ENCODE data around the gene PLCXD1.
"Not testable (repeated sequence)": the region's sequence is repeated elsewhere in the genome, so short reads cannot be mapped to it uniquely, and the experiment has no call there.

The PLCXD1 gene

DNA sequence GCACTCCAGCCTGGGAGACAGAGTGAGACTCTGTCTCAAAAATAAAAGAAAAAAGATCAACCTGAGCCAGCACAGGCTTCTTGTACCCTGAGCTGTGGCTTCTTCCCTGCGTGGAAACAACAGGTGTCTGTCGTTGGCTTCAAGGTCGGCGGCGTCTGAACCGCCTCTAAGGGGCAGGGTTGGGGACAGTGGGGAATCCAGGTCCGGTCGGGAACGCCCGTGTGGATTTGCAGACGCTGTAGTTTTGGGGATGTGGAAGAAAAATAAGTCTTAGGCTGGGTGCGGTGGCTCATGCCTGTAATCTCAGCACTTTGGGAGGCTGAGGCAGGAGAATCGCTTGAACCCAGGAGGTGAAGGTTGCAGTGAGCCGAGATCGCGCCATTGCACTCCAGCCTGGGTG is 17.2 kb upstream of the PLCXD1 start:
- not testable (repeated sequence) for DNase-seq (ENCODE audit: low read depth)

DNA sequence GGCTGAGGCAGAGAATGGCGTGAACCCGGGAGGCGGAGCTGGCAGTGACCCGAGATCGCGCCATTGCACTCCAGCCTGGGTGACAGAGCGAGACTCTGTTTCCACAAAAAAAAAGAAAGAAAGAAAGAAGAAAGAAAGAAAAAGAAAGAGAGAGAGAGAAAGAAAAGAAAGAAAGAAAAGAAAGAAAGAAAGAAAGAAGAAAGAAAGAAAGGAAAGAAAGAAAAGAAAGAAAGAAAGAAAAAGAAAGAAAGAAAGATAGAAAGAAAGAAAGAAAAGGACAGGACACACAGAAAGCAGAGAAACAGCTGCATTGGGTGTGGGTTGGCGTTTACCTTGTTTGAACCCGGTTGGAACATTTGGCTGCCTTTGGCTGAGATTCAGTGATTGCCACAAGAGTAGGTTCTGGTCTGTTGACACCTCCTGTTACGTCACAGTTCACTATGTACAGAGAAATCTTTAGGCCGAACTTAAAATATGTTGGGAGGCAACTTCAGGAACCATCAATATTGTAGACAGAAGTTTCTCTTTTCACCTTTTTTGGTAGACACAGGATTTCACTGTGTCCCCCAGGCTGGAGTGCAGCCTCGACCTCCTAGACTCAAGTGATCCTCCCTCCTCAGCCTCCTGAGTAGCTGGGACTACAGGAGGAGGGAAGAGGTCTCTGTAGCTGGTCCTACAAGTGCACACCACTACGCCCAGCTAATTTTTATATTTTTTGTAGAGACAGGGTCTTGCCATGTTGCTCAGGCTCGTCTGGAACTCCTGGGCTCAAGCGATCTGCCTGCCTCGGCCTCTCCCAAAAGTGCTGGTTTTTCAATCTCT is 16.3 kb upstream of the PLCXD1 start:
- no peak for DNase-seq (ENCODE audit: low read depth)

DNA sequence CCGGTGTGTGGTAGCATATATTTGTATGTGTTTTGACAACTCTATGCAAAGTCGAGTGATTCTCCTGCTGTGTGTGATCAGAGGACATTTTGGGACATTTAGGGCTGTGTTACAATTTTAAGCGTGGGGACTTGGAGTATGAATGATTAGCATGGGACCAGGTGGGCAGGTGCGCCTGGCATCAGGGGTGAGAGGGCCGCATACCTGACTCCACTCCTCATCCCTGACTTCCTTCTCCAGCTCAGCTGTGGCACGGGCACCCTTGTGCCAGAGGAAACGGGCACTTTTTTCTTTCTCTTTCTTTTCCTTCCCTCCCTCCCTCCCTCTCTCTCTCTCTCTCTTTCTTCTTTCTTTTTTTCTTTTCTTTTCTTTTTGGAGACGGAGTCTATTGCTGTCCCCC is 15.7 kb upstream of the PLCXD1 start:
- DNase-seq (ENCODE audit: low read depth): no peak

DNA sequence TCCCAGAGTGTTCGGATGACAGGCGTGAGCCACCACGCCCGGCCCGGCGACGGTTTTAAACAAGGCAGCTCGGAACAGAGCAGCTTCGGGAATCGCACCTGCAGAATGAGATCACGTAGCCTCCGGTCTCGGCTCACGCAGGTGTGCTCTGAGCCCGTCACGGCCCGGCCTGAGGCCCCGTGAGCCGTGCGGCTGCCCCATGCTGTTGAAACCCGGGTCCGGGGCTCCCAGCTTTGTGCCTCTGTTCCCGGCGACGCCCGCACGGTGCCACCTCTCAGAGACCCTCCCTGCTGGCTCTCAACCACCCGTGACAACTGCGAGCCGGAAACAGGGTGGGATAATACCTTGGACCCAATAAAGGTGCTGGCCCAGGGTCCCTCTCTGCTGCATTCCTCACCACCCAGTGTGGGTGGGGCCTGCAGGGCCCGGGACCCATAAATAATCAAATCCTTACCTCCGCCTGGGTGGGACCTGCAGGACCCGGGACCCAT is 13.4 kb upstream of the PLCXD1 start:
- DNase-seq (ENCODE audit: low read depth): no peak

DNA sequence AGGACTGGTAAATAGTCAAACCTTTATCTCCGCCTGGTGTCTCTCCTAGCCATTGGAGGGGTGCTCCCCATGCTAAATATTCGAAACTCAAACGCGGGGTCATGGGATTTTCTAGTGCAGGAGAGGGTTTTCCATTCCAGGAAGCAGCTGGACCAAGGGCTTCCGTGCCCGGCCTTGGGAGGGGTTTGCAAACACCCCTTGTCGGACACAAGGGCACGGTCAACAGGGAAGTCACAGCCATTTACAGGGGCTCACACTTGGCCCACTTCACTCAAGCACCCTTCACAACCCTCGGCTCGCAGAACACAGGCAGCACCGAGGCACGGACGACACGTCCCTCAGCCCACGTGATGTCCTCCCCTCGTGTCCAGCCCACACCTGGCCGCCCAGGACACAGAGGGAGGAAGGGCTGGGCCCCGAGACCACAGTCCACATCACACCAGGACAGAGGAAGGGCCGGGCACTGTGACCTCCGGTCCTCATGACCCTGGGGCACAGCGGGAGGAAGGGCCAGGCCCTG is 10.3 kb upstream of the PLCXD1 start:
- no peak for DNase-seq (ENCODE audit: low read depth)

DNA sequence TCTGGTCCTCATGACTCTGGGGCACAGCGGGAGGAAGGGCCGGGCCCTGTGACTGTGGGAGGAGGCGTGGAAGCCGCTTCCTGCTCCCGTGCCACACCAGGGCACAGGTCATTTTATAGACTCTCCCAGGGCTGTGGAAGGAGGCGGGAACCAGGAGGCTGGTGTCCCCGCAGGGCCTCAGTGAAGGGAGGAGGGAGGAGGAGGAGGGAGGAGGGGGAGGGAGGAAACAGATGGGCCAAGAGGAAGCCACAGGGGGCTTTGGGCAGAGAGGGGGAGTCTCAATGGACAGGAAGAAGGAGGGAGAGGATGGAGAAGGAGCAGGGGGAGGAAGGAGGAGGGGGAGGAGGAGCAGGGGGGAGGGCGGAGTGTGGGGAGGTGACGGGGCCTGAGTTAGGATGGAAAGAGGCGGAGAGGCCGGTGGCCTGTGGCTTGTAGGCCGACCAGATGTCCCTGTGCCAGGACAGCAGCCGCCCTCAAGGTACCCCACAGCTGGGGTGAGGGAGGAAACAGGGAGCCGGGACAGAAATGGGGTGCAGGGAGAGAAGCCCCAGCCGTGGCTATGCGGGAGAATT is 6.2 kb upstream of the PLCXD1 start:
- no peak for DNase-seq (ENCODE audit: low read depth)

DNA sequence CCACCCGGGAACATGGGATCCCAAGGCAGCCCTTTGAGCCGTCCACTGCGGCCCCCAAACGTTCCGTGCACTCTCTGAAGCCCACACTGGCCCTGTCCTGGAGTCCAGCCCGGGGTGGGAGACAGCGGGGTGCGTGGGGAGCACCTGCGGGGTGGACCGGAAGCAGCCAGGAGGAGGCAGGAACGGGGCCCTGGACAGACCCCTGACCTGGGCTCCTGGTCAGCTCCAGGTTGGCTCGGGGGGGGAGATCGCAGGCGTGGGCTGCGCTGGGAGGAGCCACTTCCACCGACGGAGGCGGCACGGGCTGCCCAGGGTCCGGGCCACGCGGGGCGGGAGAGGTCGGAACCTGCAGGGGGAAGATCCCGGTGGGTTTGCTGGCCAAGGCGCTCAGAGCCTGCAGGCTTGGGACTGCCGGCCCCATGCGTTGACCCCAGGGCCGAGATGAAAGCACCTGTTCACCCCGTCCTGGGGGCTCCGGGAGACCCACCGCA is 5.7 kb upstream of the PLCXD1 start:
- no peak for DNase-seq (ENCODE audit: low read depth)

DNA sequence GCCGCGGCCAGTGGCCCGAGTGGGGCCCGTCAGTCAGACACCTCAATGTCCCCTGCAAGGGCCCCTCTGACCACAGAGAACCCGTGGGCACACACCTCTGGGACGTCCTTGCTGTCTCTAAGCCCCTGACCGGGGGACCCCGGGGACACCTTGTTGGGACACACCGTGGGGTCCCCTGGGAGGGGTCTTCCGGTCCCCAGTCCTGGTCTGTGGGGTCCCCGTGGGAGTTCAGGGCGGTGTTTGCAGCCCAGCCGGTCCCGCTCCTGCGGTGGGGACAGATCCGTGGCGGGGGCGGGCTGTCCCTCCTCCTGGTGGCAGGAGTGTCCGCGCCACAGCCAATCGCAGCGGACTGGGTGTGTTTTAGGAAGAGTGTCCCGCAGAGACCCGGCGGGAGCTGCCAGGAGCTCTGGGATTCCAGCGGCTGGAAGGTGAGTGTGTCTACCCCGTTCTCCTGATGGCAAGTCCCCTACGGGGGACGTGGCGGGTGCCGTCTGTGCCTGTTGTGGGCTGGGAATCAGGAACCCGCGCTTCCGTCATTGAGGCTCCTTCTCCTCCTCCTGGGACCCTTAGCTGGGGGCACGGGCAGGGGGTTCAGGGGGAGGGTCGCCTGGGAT is 5.1 kb upstream of the PLCXD1 start:
- no peak for DNase-seq (ENCODE audit: low read depth)

DNA sequence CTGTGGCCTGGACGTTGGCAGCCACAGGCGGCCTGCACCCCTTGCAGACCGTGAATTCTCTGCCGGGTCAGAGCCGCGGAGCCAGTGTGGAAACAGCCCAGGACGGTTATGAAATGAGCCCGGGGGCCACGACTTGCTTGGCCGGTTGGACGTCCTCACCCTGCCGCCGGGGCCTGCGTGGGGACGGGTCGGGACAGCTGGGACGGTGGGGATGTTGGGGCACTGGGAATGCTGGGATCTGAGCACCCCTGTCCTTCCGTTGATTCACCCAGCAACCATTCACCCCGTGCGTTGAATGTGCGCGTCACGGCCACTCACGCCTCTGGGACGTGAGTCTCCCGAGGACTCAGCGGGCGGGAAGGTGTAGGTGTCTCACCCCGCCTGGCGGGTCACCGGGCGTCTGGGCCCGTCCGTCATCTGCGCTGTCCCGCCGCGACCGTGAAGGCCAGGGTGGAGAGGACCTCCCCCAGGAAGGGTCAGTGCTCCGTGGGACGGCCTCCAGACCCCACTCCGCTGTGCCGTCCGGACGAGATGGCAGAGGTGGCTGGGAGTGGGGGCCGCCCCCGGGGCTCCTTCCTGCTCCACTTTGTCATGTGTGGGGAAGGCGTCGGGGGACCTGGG is 4.5 kb upstream of the PLCXD1 start:
- DNase-seq (ENCODE audit: low read depth): peak; percentile 19

DNA sequence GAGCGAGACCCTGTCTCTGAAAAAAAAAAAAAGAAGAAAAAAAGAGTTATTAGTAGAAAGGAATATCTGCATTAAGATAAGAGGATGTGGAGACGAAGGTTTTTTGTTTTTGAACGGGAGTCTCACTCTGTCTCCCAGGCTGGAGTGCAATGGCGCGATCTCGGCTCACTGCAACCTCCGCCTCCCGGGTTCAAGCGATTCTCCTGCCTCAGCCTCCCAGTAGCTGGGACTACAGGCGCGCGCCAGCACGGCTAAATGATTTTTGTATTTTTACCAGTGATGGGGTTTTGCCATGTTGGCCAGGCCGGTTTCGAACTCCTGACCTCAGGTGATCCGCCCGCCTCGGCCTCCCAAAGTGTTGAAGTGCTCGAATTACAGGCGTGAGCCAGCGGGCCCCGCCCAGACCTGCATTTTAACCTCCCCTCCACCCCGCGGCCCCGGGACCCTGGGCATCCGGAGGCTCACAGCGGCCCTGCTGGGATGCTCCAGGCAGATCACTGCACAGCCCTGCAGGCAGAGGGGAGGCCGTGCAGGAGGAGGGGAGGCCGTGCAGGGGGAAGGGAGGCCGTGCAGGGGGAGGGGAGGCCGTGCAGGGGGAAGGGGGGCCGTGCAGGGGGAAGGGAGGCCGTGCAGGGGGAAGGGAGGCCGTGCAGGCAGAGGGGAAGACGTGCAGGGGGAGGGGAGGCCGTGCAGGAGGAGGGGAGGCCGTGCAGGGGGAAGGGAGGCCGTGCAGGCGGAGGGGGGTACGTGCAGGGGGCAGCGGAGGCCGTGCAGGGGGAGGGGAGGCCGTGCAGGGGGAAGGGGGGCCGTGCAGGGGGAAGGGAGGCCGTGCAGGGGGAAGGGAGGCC is 1.2 kb upstream of the PLCXD1 start:
- DNase-seq (ENCODE audit: low read depth): not testable (repeated sequence)

DNA sequence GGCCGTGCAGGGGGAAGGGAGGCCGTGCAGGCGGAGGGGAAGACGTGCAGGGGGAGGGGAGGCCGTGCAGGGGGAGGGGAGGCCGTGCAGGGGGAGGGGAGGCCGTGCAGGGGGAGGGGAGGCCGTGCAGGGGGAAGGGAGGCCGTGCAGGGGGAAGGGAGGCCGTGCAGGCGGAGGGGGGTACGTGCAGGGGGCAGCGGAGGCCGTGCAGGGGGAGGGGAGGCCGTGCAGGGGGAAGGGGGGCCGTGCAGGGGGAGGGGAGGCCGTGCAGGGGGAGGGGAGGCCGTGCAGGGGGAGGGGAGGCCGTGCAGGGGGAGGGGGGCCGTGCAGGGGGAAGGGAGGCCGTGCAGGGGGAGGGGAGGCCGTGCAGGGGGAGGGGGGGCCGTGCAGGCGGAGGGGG is 459 bp upstream of the PLCXD1 start:
- DNase-seq (ENCODE audit: low read depth): not testable (repeated sequence)

DNA sequence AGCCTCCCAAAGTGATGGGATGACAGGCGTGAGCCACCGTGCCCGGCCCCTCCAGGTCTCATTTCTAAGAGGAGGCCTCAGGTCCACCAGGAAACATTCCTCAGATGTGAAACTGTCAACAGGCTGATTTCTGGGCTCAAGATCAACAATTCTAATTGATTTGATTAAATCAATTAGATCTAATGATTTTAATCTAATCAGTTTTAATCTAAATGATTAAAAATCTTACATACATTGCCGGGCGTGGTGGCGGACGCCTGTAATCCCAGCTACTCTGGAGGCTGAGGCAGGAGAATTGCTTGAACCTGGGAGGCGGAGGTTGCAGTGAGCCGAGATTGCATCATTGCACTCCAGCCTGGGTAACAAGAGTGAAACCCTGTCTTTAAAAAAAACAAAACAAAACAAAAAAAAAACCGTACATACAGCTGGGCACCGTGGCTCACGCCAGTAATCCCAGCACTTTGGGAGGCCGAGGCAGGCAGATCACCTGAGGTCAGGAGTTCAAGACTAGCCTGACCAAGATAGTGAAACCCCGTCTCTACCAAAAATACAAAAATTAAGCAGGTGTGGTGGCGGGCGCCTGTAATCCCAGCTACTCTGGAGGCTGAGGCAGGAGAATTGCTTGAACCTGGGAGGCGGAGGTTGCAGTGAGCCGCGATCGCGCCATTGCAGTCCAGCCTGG is 960 bp downstream of the PLCXD1 start:
- DNase-seq (ENCODE audit: low read depth): not testable (repeated sequence)

DNA sequence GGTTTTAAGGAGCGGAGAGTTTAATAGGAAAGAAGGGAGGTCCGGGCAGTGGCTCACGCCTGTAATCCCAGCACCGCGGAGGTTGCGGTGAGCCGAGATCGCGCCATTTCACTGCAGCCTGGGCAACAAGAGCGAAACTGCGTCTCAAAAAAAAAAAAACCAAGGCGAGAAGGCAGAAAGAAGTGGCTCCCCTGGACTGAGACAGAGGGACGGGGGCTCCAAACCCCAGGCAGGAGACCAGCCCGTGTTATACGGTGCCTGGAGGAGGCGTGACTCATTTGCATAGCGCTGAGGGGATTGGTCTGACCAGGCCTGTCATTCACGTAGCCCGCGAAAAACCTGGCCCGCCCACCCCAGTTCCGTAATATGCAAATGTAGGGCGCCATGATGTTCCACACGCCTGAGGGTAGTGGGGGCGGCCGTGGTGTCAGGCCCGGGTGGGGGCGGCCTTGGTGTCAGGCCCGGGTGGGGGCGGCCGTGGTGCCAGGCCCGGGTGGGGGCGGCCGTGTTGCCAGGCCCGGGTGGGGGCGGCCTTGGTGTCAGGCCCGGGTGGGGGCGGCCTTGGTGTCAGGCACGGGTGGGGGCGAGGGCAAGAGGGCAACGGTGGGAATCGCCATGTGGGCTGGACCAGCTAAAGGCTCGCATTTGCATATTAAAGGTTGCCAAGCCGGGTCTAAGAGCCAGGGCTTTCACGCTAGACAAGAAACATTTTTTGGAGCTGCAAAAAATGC is 2.1 kb downstream of the PLCXD1 start:
- DNase-seq (ENCODE audit: low read depth): peak; percentile 77

DNA sequence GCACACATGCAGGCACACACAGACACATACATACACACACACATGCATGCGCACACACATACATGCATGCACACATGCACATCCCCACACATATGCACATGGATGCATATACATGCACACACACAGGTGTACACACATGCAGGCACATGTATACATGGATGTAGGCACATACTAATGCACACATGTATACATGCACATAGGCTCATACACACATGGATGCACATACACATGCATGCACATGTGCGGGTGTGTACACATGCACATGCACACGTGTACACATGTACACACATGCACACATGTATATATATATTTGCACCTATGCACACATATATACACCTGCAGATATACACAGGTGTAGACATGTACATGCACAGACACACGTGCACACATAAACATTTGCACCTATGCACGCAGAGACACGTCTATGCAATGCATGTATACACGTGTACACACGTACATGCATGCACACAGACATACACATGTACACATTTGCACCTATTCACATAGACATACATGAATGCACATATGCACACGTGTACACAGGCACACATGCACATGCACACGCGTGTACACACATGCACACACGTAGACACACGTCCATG is 4.0 kb downstream of the PLCXD1 start:
- DNase-seq (ENCODE audit: low read depth): no peak

DNA sequence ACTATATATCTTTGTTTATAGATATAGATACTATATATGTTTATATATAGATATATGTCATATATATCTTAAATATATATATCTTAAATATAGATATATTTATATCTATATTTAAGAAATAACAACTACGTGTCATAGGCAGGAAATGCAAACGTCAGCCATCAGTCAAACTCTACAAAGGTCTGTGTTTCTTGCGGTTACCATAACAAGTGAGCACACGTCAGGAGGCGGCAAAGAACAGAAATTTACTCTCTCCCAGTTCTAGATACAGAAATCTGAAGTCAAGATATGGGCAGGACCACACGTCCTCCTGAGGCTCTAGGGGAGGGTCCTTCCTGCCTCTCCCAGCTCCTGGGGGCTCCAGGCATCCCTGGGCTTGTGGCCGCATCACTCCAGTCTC is 6.5 kb downstream of the PLCXD1 start:
- no peak for DNase-seq (ENCODE audit: low read depth)

DNA sequence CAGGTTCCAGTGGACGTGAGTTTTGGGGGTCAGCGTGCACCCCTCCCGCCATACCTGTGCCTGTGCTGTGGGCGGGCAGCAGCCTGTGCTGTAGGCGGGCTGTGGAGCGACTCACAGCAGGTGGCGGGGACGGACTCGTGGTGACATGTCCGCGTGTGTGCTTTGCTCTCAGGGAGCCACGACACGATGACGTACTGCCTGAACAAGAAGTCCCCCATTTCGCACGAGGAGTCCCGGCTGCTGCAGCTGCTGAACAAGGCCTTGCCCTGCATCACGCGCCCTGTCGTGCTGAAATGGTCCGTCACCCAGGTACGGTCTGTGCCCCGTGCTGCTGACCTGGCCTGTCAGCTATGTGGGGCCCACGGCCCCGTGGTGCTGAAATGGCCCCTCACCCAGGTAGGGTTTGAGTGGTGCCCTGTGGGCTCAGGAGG is 7.4 kb downstream of the PLCXD1 start:
- no peak for DNase-seq (ENCODE audit: low read depth)

DNA sequence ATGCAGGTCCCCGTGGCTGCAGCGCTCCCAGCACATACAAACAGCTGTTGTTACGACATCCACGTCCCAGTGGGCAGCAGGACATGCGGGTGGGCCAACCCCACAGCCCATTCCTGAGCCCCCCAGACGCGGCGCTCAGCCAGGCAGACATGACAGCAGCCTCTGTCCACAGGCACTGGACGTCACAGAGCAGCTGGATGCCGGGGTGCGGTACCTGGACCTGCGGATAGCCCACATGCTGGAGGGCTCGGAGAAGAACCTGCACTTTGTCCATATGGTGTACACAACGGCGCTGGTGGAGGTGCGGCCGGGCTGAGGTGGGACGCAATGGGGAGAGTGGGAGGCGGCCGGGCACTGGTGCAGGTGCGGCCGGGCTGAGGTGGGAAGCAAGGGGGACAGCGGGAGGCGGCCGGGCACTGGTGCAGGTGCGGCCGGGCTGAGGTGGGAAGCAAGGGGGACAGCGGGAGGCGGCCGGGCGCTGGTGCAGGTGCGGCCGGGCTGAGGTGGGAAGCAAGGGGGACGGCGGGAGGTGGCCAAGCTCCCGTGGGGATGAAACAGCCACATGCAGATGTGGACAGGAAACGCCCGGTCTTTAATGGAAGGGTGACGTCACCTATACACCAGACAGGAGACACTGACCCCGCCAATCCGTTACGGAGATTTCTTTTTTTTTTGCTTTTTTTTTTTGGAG is 9.4 kb downstream of the PLCXD1 start:
- no peak for DNase-seq (ENCODE audit: low read depth)

DNA sequence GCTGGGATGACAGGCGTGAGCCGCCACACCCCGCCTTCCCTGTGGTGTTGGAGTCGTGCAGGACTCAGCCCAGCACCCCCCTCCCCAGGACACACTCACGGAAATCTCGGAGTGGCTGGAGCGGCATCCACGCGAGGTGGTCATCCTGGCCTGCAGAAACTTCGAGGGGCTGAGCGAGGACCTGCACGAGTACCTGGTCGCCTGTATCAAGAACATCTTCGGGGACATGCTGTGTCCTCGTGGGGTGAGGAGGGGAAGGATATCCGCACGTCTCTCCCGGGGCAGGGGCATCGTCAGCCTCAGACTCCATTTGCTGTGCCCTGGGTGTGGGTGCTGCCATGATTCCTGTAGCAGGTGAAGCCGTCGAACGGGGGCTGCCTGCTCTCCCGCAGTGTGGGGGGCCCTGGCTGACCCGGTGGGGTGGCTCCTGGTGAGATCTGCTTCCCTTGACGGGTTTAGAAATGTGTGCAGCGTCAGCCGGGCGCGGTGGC is 10.3 kb downstream of the PLCXD1 start:
- DNase-seq (ENCODE audit: low read depth): no peak

Data from stromal cell of bone marrow (primary cell).